H1 (cell line): ENCODE results near the gene CCL1.

Experiments
- CTCF ChIP-seq, 3 experiments: IDR thresholded peaks; 1 replicate in 2 of 3; 2 replicates in 1 of 3; pipeline versions ENCODE4 v1.5.1 to v1.6.1; 2011; ENCODE audit warnings: low read length in 3 of 3, mild to moderate bottlenecking in 3 of 3, inconsistent platforms in 2 of 3, low read depth in 1 of 3, moderate library complexity in 1 of 3; ENCODE audit not compliant: insufficient read depth in 1 of 3; ENCODE audit errors: control extremely low read depth in 1 of 3
- EZH2 ChIP-seq: fragments of 200-600 bp; sonication (generic); IDR thresholded peaks from 2 replicates; pipeline ENCODE4 v1.7.1; 2012; ENCODE audit warnings: low read depth, mild to moderate bottlenecking, moderate library complexity, low read length, inconsistent platforms; ENCODE audit not compliant: severe bottlenecking
- GABPA ChIP-seq: IDR thresholded peaks from 2 replicates; pipeline ENCODE4 v1.6.1; 2011; ENCODE audit warnings: mild to moderate bottlenecking, low read length, moderate library complexity, borderline replicate concordance; ENCODE audit not compliant: insufficient read depth
- JUN ChIP-seq: IDR thresholded peaks from 2 replicates; pipeline ENCODE4 v1.6.1; 2011; ENCODE audit warnings: low read depth, mild to moderate bottlenecking, improper control_type of control experiment, low read length
- POLR2A ChIP-seq, 2 experiments: IDR thresholded peaks; 1 replicate in 1 of 2; 2 replicates in 1 of 2; pipeline ENCODE4 v1.6.1; 2011; ENCODE audit warnings: low read depth in 2 of 2, low read length in 2 of 2, mild to moderate bottlenecking in 2 of 2; ENCODE audit errors: control extremely low read depth in 1 of 2
- SP2 ChIP-seq: IDR thresholded peaks from 2 replicates; pipeline ENCODE4 v1.6.1; 2012; ENCODE audit warnings: mild to moderate bottlenecking, low read length, inconsistent platforms

GRCh38 chr17:34384822-34385605 lies 22.0 kb upstream of the CCL1 start:
- TF ChIP-seq CTCF (IDR thresholded peaks at IDR 0.05; ENCODE audit: control extremely low read depth in 1 of 3, insufficient read depth in 1 of 3, low read depth in 1 of 3, low read length in 3 of 3) = no peak
- TF ChIP-seq POLR2A (IDR thresholded peaks at IDR 0.05; ENCODE audit: control extremely low read depth in 1 of 2, low read depth in 2 of 2, low read length in 2 of 2) = no peak
- no peak for TF ChIP-seq EZH2
- TF ChIP-seq SP2 = no peak
- no peak for TF ChIP-seq GABPA
- no peak for TF ChIP-seq JUN
